AG08396 (cell line): ENCODE data around the gene NCMAP.
"Not testable (repeated sequence)": the region's sequence is repeated elsewhere in the genome, so short reads cannot be mapped to it uniquely, and the experiment has no call there.

Experiments used
- DNase-seq: peaks from one replicate; pipeline ENCODE4 v3.0.0; 2012; ENCODE audit warnings: low spot score, mixed read lengths

Gene NCMAP

GRCh38 chr1:24541711-24542346 lies 14.1 kb upstream of the NCMAP start:
- DNase-seq = no peak

GRCh38 chr1:24544239-24544638 lies 11.6 kb upstream of the NCMAP start:
- no peak for DNase-seq

GRCh38 chr1:24545662-24546061 lies 10.2 kb upstream of the NCMAP start:
- no peak for DNase-seq

GRCh38 chr1:24547195-24547594 lies 8.7 kb upstream of the NCMAP start:
- DNase-seq = no peak

GRCh38 chr1:24548070-24548469 lies 7.8 kb upstream of the NCMAP start:
- DNase-seq = no peak

GRCh38 chr1:24549210-24549609 lies 6.7 kb upstream of the NCMAP start:
- not testable (repeated sequence) for DNase-seq

GRCh38 chr1:24551290-24551959 lies 4.5 kb upstream of the NCMAP start:
- no peak for DNase-seq

- DNase-seq = no peak
Measured at GRCh38 chr1:24551960-24552571, 3.8 kb upstream of the NCMAP start.

- DNase-seq = no peak
Measured at GRCh38 chr1:24553931-24554330, 2.0 kb upstream of the NCMAP start.

GRCh38 chr1:24554714-24555113 lies 1.2 kb upstream of the NCMAP start:
- no peak for DNase-seq

GRCh38 chr1:24556414-24556795 lies 518 bp downstream of the NCMAP start:
- DNase-seq = no peak

GRCh38 chr1:24557220-24557619 lies 1.3 kb downstream of the NCMAP start:
- DNase-seq = no peak

- no peak for DNase-seq
Measured at GRCh38 chr1:24557711-24558131, 1.8 kb downstream of the NCMAP start.

GRCh38 chr1:24558455-24558854 lies 2.6 kb downstream of the NCMAP start:
- no peak for DNase-seq

- DNase-seq = peak; percentile 83
Measured at GRCh38 chr1:24558902-24559791, 3.3 kb downstream of the NCMAP start.

- no peak for DNase-seq
Measured at GRCh38 chr1:24560361-24560760, 4.5 kb downstream of the NCMAP start.

- DNase-seq = no peak
Measured at GRCh38 chr1:24562625-24563024, 6.7 kb downstream of the NCMAP start.

- DNase-seq = no peak
Measured at GRCh38 chr1:24564695-24565094, 8.8 kb downstream of the NCMAP start.

- DNase-seq = no peak
Measured at GRCh38 chr1:24566236-24566867, 10.5 kb downstream of the NCMAP start.

- no peak for DNase-seq
Measured at GRCh38 chr1:24567792-24568388, 12.0 kb downstream of the NCMAP start.

GRCh38 chr1:24568475-24568874 lies 12.6 kb downstream of the NCMAP start:
- no peak for DNase-seq
